Effector memory CD4-positive, alpha-beta T cell (primary cell): ENCODE results near the gene CAPNS1.

ENCODE experiments used
- DNase-seq, 3 donors: peaks; one replicate each; pipeline ENCODE4 v3.0.0-alpha.2; 2020
- H3K27ac ChIP-seq: 2 replicates; pipeline ENCODE4 v1.7.0; 2013; ENCODE audit warnings: mild to moderate bottlenecking, low read length, moderate library complexity; ENCODE audit not compliant: insufficient read depth, poor library complexity, severe bottlenecking
- H3K27me3 ChIP-seq: replicated peaks from 2 replicates; pipeline ENCODE4 v1.7.0; 2013; ENCODE audit warnings: mild to moderate bottlenecking, low read length; ENCODE audit not compliant: insufficient read depth, control insufficient read depth, poor library complexity, severe bottlenecking
- H3K36me3 ChIP-seq: 2 replicates; pipeline ENCODE4 v1.7.0; 2013; ENCODE audit warnings: mild to moderate bottlenecking, low read length, moderate library complexity; ENCODE audit not compliant: control insufficient read depth, insufficient read depth
- H3K4me1 ChIP-seq: 2 replicates; pipeline ENCODE4 v1.7.0; 2013; ENCODE audit warnings: low read length, mild to moderate bottlenecking; ENCODE audit not compliant: control insufficient read depth, insufficient read depth, poor library complexity, severe bottlenecking
- H3K4me3 ChIP-seq: 2 replicates; pipeline ENCODE4 v1.7.0; 2013; ENCODE audit warnings: low read length, low read depth, mild to moderate bottlenecking; ENCODE audit not compliant: insufficient read depth, poor library complexity, severe bottlenecking
- H3K9me3 ChIP-seq: 2 replicates; pipeline ENCODE4 v1.7.0; 2013; ENCODE audit warnings: mild to moderate bottlenecking, low read length, moderate library complexity; ENCODE audit not compliant: control insufficient read depth
- total RNA-seq, 3 donors: gene quantifications; one replicate each; lab custom pipeline; 2026; lab: John Stamatoyannopoulos, UW

CAPNS1 gene
- total RNA-seq, result 86.7 to 116 (median 102) reads per million in 3 donors

DNA sequence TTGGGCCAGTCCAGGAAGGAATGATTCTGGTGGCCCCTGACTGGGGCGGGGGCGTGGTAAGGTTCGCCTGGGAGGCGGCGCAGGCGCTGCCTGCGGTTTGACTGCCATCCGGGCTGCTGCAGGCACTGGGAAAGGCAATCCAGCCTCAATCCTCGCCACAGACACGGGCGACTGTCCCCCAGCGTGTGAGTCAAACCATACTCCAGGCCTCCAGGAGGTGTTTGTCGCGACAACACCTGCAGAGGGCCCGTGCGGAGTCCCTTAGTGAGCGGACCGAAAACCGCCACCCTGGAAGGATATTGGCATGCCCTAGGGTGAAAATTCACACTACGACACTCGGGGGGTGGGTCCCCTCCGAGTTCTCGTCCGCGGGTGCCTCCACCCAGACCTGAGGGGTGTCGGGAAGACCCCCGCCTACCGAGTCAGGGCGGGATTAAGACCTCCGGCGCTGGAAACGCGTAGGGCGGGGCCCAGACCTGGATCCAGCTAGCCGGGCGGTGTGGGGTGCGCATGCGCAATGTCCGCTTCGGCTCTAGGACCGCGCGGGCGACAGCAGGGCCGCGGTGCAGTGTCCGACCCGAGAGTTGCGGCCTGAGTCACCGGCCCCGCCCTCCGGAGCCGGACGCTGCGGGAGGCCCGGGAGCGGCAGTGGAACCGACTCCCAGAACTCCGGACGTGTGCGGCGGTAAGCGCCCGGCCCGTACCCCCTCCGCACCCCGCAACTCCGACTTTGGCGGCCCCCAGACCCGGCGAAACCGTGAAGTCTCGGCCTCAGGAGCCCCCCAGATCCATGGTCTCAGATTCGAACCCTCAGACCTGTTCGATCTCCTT, at the start of gene CAPNS1:
Gene CAPNS1 (plus strand): TSS at position 594 of the 831 bp plus-strand sequence. CDS start 946 bp downstream, outside the sequence.
- peak within 1 kb of the TSS; percentile 83 for H3K4me3 ChIP-seq
- peaks cover 5% of the 10 kb centered on the region for H3K4me1 ChIP-seq
- H3K27ac ChIP-seq, result peak within 1 kb of the TSS; percentile 81
- peaks cover 15% of the 10 kb centered on the region for H3K36me3 ChIP-seq
- H3K9me3 ChIP-seq, result no peaks in the 10 kb centered on the region
- DNase-seq, result peak; percentile 84 to 87 (median 87)
- H3K27me3 ChIP-seq, result no peaks in the 10 kb centered on the region

- no peak for DNase-seq
- Histone ChIP-seq H3K4me3 (no peak overlapping the region), H3K4me1 (no peaks in the 10 kb centered on the region), H3K27ac (no peak overlapping the region), H3K27me3 (no peaks in the 10 kb centered on the region), H3K9me3 (no peaks in the 10 kb centered on the region), H3K36me3 (no peaks in the 10 kb centered on the region)
These were observed 48.8 kb upstream of the CAPNS1 start for GRCh38 chr19:36090910-36091695.

- Histone ChIP-seq H3K36me3 (no peaks in the 10 kb centered on the region), H3K27me3 (no peaks in the 10 kb centered on the region), H3K9me3 (no peaks in the 10 kb centered on the region), H3K4me1 (no peaks in the 10 kb centered on the region), H3K4me3 (no peak overlapping the region), H3K27ac (no peak overlapping the region)
- no peak for DNase-seq
These were observed 47.3 kb upstream of the CAPNS1 start for GRCh38 chr19:36092566-36092965.

DNA sequence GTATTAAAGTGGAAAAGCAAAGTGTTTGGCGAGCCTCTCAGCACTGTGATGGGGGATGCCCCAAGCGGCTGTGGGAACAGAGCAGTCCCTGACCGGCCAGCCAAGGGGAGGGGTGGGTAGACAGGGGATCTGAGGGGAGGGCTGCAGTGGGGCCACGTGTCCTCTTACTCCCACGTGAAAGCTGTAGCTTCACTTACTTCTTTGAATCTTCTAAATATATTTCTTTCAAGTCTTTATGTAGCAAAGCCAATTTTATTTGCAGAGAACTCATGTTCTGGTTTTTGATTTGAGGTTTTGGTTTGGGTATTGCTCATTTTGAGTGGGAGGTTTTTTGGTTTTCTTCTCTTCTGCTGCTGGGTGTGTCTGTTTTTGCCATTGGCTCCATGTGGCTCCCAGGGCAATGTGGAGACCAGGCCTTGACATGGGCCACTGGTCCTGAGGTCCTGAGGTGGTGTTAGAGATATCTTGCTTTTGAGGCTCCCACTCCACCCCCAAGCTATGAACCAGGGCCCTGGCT, 46.7 kb upstream of the CAPNS1 start:
- no peak for DNase-seq
- no peaks in the 10 kb centered on the region for H3K27me3 ChIP-seq
- H3K36me3 ChIP-seq, result no peaks in the 10 kb centered on the region

DNA sequence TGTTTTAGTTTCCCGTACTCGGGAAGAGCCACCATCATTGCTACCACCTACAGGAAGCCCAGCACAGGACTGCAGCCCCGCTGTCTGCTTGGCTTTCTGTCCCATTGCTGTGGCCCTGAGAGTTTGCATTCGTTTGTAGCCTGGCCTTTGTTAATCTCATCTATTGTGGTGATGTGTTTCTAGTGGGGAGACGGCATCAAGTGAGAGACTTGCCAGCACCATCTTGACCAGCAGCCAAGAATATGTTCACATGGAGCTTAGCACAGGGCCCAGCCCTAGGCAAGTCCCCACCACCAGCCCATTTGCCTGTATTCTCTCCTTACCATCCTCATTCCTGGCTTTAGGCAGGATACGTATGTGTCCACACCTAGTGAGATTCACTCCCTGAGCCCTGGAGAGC, 46.2 kb upstream of the CAPNS1 start:
- Histone ChIP-seq H3K36me3 (no peaks in the 10 kb centered on the region), H3K27ac (no peak overlapping the region), H3K27me3 (no peaks in the 10 kb centered on the region), H3K9me3 (no peaks in the 10 kb centered on the region), H3K4me1 (no peaks in the 10 kb centered on the region), H3K4me3 (no peak overlapping the region)
- no peak for DNase-seq

More for the DNA sequence above, 46.7 kb upstream of the CAPNS1 start:
- Histone ChIP-seq H3K4me3 (no peak overlapping the region), H3K4me1 (no peaks in the 10 kb centered on the region), H3K9me3 (no peaks in the 10 kb centered on the region), H3K27ac (no peak overlapping the region)

DNA sequence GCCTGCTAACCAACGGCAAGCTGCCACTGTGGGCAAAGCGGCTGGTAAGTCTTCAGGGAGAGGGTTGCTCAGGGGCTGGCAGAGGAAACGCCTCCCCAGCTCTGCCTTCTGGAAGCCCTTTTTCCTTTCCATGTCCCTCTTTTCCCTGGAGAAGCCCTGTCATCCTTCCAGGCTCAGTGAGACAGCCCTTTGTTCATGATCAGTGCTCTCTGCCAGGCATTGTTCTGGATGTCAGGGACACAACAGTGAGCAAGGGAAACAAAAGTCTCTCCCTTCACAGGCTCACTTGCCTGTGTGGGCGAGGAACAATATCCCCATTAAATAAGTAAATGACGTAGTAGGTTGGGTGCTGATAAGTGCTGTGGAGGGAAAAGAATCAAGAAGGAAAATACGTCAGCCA, 42.8 kb upstream of the CAPNS1 start:
- no peaks in the 10 kb centered on the region for H3K9me3 ChIP-seq
- H3K4me3 ChIP-seq, result no peak overlapping the region
- H3K27ac ChIP-seq, result no peak overlapping the region
- H3K36me3 ChIP-seq, result no peaks in the 10 kb centered on the region
- H3K27me3 ChIP-seq, result no peaks in the 10 kb centered on the region
- no peaks in the 10 kb centered on the region for H3K4me1 ChIP-seq
- no peak for DNase-seq

- DNase-seq, result no peak
- Histone ChIP-seq H3K27ac (no peak overlapping the region), H3K9me3 (no peaks in the 10 kb centered on the region), H3K4me1 (no peaks in the 10 kb centered on the region), H3K27me3 (no peaks in the 10 kb centered on the region), H3K36me3 (peaks cover 4% of the 10 kb centered on the region), H3K4me3 (no peak overlapping the region)
These were observed 40.6 kb upstream of the CAPNS1 start for GRCh38 chr19:36099166-36099785.

GRCh38 chr19:36100476-36100875, 39.4 kb upstream of the CAPNS1 start:
- H3K36me3 ChIP-seq, result peaks cover 4% of the 10 kb centered on the region
- no peaks in the 10 kb centered on the region for H3K9me3 ChIP-seq
- no peak overlapping the region for H3K4me3 ChIP-seq
- H3K4me1 ChIP-seq, result no peaks in the 10 kb centered on the region
- no peaks in the 10 kb centered on the region for H3K27me3 ChIP-seq
- no peak for DNase-seq
- no peak overlapping the region for H3K27ac ChIP-seq

GRCh38 chr19:36101550-36102327, 38.1 kb upstream of the CAPNS1 start:
- H3K36me3 ChIP-seq, result peaks cover 4% of the 10 kb centered on the region

More at GRCh38 chr19:36101550-36102327, 38.1 kb upstream of the CAPNS1 start:
- Histone ChIP-seq H3K4me3 (no peak overlapping the region), H3K27me3 (no peaks in the 10 kb centered on the region), H3K27ac (no peak overlapping the region), H3K4me1 (no peaks in the 10 kb centered on the region), H3K9me3 (no peaks in the 10 kb centered on the region)
- no peak for DNase-seq
